K562 (cell line): ENCODE results near the gene CDCP2. TPM values are rescaled to one million over a fixed set of nuclear protein-coding genes. Genes with fewer than 3 reads are reported as not detected.

Source experiments
- CEBPG ChIP-seq, 3 experiments: fragments of 200-800 bp in 1 of 3; sonication (Bioruptor generic) in 1 of 3; sonication (generic) in 1 of 3; formaldehyde crosslinking in 1 of 3; IDR thresholded peaks in 2 of 3; conservative IDR thresholded peaks in 1 of 3; 2 replicates each; pipeline versions ENCODE4 v1.6.1 to v1.8.0; 2016 to 2022; ENCODE audit warnings: missing compliant biosample characterization in 2 of 3, missing genetic modification characterization in 2 of 3, mild to moderate bottlenecking in 1 of 3, missing genetic modification reagents in 1 of 3
- CHD1 ChIP-seq: fragments of 200-600 bp; sonication (generic); IDR thresholded peaks from one replicate; pipeline ENCODE4 v1.6.1; 2012; ENCODE audit warnings: mild to moderate bottlenecking, moderate library complexity, low read length, inconsistent platforms
- CHD4 ChIP-seq: fragments of 200-600 bp; sonication (generic); IDR thresholded peaks from 3 replicates; pipeline ENCODE4 v1.6.1; 2012; ENCODE audit warnings: low read depth, mild to moderate bottlenecking, mixed read lengths, low read length, inconsistent platforms; ENCODE audit not compliant: insufficient read depth, insufficient replicate concordance, poor library complexity, severe bottlenecking
- ETS1 ChIP-seq: conservative IDR thresholded peaks from 2 replicates; pipeline ENCODE4 v1.6.1; 2011; ENCODE audit warnings: low read depth, mild to moderate bottlenecking, low read length; ENCODE audit not compliant: control insufficient read depth
- FOXK2 ChIP-seq, 2 experiments: fragments of 450-650 bp; IDR thresholded peaks in 1 of 2; conservative IDR thresholded peaks in 1 of 2; 2 replicates each; pipeline ENCODE4 v1.6.1; 2016; ENCODE audit warnings: low read depth in 2 of 2, mild to moderate bottlenecking in 1 of 2
- GABPB2 ChIP-seq: fragments of 250-450 bp; sonication (Bioruptor Pico); conservative IDR thresholded peaks from 2 replicates; pipeline ENCODE4 v1.5.1; 2021; ENCODE audit warnings: mild to moderate bottlenecking
- MECOM ChIP-seq: fragments of 250-450 bp; sonication (Bioruptor Pico); IDR thresholded peaks from 2 replicates; pipeline ENCODE4 v1.8.0; 2022; ENCODE audit warnings: inconsistent platforms
- MLLT1 ChIP-seq, 2 experiments: fragments of 450-650 bp; IDR thresholded peaks; 2 replicates each; pipeline ENCODE4 v1.6.1; 2016
- NR2C1 ChIP-seq, 2 experiments: fragments of 450-650 bp; IDR thresholded peaks; 2 replicates each; pipeline ENCODE4 v1.6.1; 2017; ENCODE audit warnings: mild to moderate bottlenecking in 2 of 2, antibody characterized with exemption in 1 of 2, inconsistent platforms in 1 of 2, missing compliant biosample characterization in 1 of 2, missing genetic modification characterization in 1 of 2
- SMARCA4 ChIP-seq: fragments of 450-650 bp; IDR thresholded peaks from 2 replicates; pipeline ENCODE4 v1.6.1; 2016
- SMC3 ChIP-seq: conservative IDR thresholded peaks from 2 replicates; pipeline ENCODE4 v1.6.1; 2011; ENCODE audit warnings: low read depth, low read length, improper control_type of control experiment; ENCODE audit not compliant: insufficient read depth
- SRSF3 ChIP-seq: fragments of 200-400 bp; formaldehyde crosslinking; IDR thresholded peaks from 2 replicates; pipeline ENCODE4 v1.6.1; 2016; ENCODE audit warnings: mild to moderate bottlenecking, low read length, moderate library complexity; ENCODE audit not compliant: insufficient read depth
- ZBTB40 ChIP-seq, 2 experiments: fragments of 450-650 bp in 1 of 2; sonication (generic) in 1 of 2; formaldehyde crosslinking in 1 of 2; IDR thresholded peaks; 2 replicates each; pipeline versions ENCODE4 v1.7.1 to v1.9.0; 2016 to 2022; ENCODE audit warnings: inconsistent platforms in 1 of 2, mild to moderate bottlenecking in 1 of 2, missing genetic modification reagents in 1 of 2
- polyA plus RNA-seq, 8 experiments: library from polyadenylated mRNA; depleted of rRNA in 4 of 8; stranded (reverse) in 5 of 8; unstranded in 3 of 8; fragments of >200 nt; fragmentation: Nextera tagmentation in 2 of 8; fragmentation: Illumina TruSeq in 1 of 8; extraction: Ambion mirVana in 2 of 8; extraction: Trizol in 1 of 8; gene quantifications; 2 replicates each; pipeline versions ENCODE4 v1.2.1 to v1.2.3, GENCODE V29; 2011 to 2014; ENCODE audit warnings: inconsistent platforms in 1 of 8, missing spikeins in 1 of 8
- total RNA-seq, 7 experiments: library from RNA; depleted of rRNA in 6 of 7; stranded (reverse); fragments of >200 nt in 6 of 7; fragmentation: Illumina TruSeq in 2 of 7; extraction: Trizol in 2 of 7; gene quantifications; 2 replicates each; pipeline versions ENCODE4 v1.2.1 to v1.2.3, GENCODE V29; 2011 to 2021; ENCODE audit warnings: low replicate concordance in 1 of 7

The CDCP2 gene
- total and polyA plus RNA-seq, 9 of the 15 experiments (the other 6 are each of a cell fraction or from before 2014, with no cell fraction given) = not detected

GRCh38 chr1:54199151-54199764, 46.5 kb upstream of the CDCP2 start (continued):
- TF ChIP-seq CHD1 (peak; percentile 30), GABPB2 (no peak), FOXK2 (conservative IDR thresholded peaks at IDR 0.05 in 1 of 2, IDR thresholded peaks at IDR 0.05 in 1 of 2; ENCODE audit: low read depth in 2 of 2) (0 out of 4 replicates have a peak, but pooled peaks of 1 of the 2 experiments have one; percentile 13), SRSF3 (no peak), CHD4 (no peak), MECOM (CRISPR knock-in tag) (0 out of 2 replicates have a peak, but pooled peaks have one; percentile 46), ETS1 (peak; percentile 49; the same call in 1 of the 2 replicates), CEBPG (CRISPR knock-in tag; IDR thresholded peaks at IDR 0.05) (no peak), CEBPG (tag; conservative IDR thresholded peaks at IDR 0.05 in 1 of 2, IDR thresholded peaks at IDR 0.05 in 1 of 2) (peak in 1 of 2 experiments; percentile 45; a peak in 2 of 4 replicates), SMC3 (0 out of 2 replicates have a peak, but pooled peaks have one; percentile 12), ZBTB40 (IDR thresholded peaks at IDR 0.05) (peak; percentile 35; the same call in 1 of the 2 replicates), ZBTB40 (CRISPR knock-in tag; IDR thresholded peaks at IDR 0.05) (no peak), NR2C1 (IDR thresholded peaks at IDR 0.05) (no peak), NR2C1 (tag; IDR thresholded peaks at IDR 0.05) (0 out of 2 replicates have a peak, but pooled peaks have one; percentile 13), SMARCA4 (0 out of 2 replicates have a peak, but pooled peaks have one; percentile 12), MLLT1 (IDR thresholded peaks at IDR 0.05) (0 out of 4 replicates have a peak, but pooled peaks of 1 of the 2 experiments have one; percentile 23)
